ENCODE measurements around the gene ATOH8.

Gene ATOH8

GRCh38 chr2:85796341-85797262, 42.8 kb downstream of the ATOH8 start:
- H3K27ac ChIP-seq (ENCODE audit: low read depth, low read length, severe bottlenecking), result peak overlapping the region; percentile 16
- peaks cover 26% of the 10 kb centered on the region for H3K4me1 ChIP-seq (ENCODE audit: control insufficient read depth, insufficient read depth, low read length, poor library complexity, severe bottlenecking)
- no peaks in the 10 kb centered on the region for H3K36me3 ChIP-seq (ENCODE audit: control insufficient read depth, insufficient read depth, low read length)
- no peak overlapping the region for H3K4me3 ChIP-seq (ENCODE audit: extremely low read depth, insufficient read depth, low read length, poor library complexity, severe bottlenecking)
- H3K9me3 ChIP-seq (ENCODE audit: control insufficient read depth, low read length), result no peaks in the 10 kb centered on the region
- WGBS, 2 experiments (ENCODE audit: insufficient coverage in 2 of 2), result 68 to 79% methylated on average over 17 to 19 of the region's 22 CpGs

- H3K27ac ChIP-seq (ENCODE audit: low read depth, low read length, severe bottlenecking), result no peak overlapping the region
- no peaks in the 10 kb centered on the region for H3K36me3 ChIP-seq (ENCODE audit: control insufficient read depth, insufficient read depth, low read length)
- H3K9me3 ChIP-seq (ENCODE audit: control insufficient read depth, low read length), result no peaks in the 10 kb centered on the region
- 94 to 95% methylated on average over 8 to 12 of the region's 13 CpGs for WGBS, 2 experiments (ENCODE audit: insufficient coverage in 2 of 2)
- peaks cover 26% of the 10 kb centered on the region for H3K4me1 ChIP-seq (ENCODE audit: control insufficient read depth, insufficient read depth, low read length, poor library complexity, severe bottlenecking)
- no peak overlapping the region for H3K4me3 ChIP-seq (ENCODE audit: extremely low read depth, insufficient read depth, low read length, poor library complexity, severe bottlenecking)
Measured at GRCh38 chr2:85797263-85797660, 43.5 kb downstream of the ATOH8 start.

- 81 to 96% methylated on average over 4 to 6 of the region's 6 CpGs for WGBS, 2 experiments (ENCODE audit: insufficient coverage in 2 of 2)
- Histone ChIP-seq H3K27ac (ENCODE audit: low read depth, low read length, severe bottlenecking) (no peak overlapping the region), H3K9me3 (ENCODE audit: control insufficient read depth, low read length) (no peaks in the 10 kb centered on the region), H3K36me3 (ENCODE audit: control insufficient read depth, insufficient read depth, low read length) (no peaks in the 10 kb centered on the region), H3K4me1 (ENCODE audit: control insufficient read depth, insufficient read depth, low read length, poor library complexity, severe bottlenecking) (peaks cover 19% of the 10 kb centered on the region), H3K4me3 (ENCODE audit: extremely low read depth, insufficient read depth, low read length, poor library complexity, severe bottlenecking) (no peak overlapping the region)
Measured at GRCh38 chr2:85797921-85798320, 44.1 kb downstream of the ATOH8 start.

- no peak overlapping the region for H3K27ac ChIP-seq (ENCODE audit: low read depth, low read length, severe bottlenecking)
- 85 to 87% methylated on average over 8 to 9 of the region's 11 CpGs for WGBS, 2 experiments (ENCODE audit: insufficient coverage in 2 of 2)
Measured at GRCh38 chr2:85799215-85799956, 45.6 kb downstream of the ATOH8 start.

GRCh38 chr2:85800586-85800985, 46.8 kb downstream of the ATOH8 start:
- Histone ChIP-seq H3K36me3 (ENCODE audit: control insufficient read depth, insufficient read depth, low read length) (no peaks in the 10 kb centered on the region), H3K4me1 (ENCODE audit: control insufficient read depth, insufficient read depth, low read length, poor library complexity, severe bottlenecking) (peaks cover 13% of the 10 kb centered on the region), H3K27ac (ENCODE audit: low read depth, low read length, severe bottlenecking) (no peak overlapping the region), H3K9me3 (ENCODE audit: control insufficient read depth, low read length) (no peaks in the 10 kb centered on the region), H3K4me3 (ENCODE audit: extremely low read depth, insufficient read depth, low read length, poor library complexity, severe bottlenecking) (no peak overlapping the region)
- 85 to 89% methylated on average over 3 of the region's 3 CpGs for WGBS, 2 experiments (ENCODE audit: insufficient coverage in 2 of 2)

More at GRCh38 chr2:85799215-85799956, 45.6 kb downstream of the ATOH8 start:
- H3K4me3 ChIP-seq (ENCODE audit: extremely low read depth, insufficient read depth, low read length, poor library complexity, severe bottlenecking), result no peak overlapping the region
- no peaks in the 10 kb centered on the region for H3K36me3 ChIP-seq (ENCODE audit: control insufficient read depth, insufficient read depth, low read length)
- H3K4me1 ChIP-seq (ENCODE audit: control insufficient read depth, insufficient read depth, low read length, poor library complexity, severe bottlenecking), result peaks cover 18% of the 10 kb centered on the region
- no peaks in the 10 kb centered on the region for H3K9me3 ChIP-seq (ENCODE audit: control insufficient read depth, low read length)

- Histone ChIP-seq H3K4me3 (ENCODE audit: extremely low read depth, insufficient read depth, low read length, poor library complexity, severe bottlenecking) (no peak overlapping the region), H3K27ac (ENCODE audit: low read depth, low read length, severe bottlenecking) (no peak overlapping the region), H3K36me3 (ENCODE audit: control insufficient read depth, insufficient read depth, low read length) (no peaks in the 10 kb centered on the region), H3K4me1 (ENCODE audit: control insufficient read depth, insufficient read depth, low read length, poor library complexity, severe bottlenecking) (peaks cover 1% of the 10 kb centered on the region), H3K9me3 (ENCODE audit: control insufficient read depth, low read length) (no peaks in the 10 kb centered on the region)
- WGBS, 2 experiments (ENCODE audit: insufficient coverage in 2 of 2), result 73 to 91% methylated on average over 3 to 4 of the region's 5 CpGs
Measured at GRCh38 chr2:85801871-85802270, 48.1 kb downstream of the ATOH8 start.

GRCh38 chr2:85802354-85803103, 48.7 kb downstream of the ATOH8 start:
- no peak overlapping the region for H3K4me3 ChIP-seq (ENCODE audit: extremely low read depth, insufficient read depth, low read length, poor library complexity, severe bottlenecking)
- H3K27ac ChIP-seq (ENCODE audit: low read depth, low read length, severe bottlenecking), result no peak overlapping the region
- 88 to 93% methylated on average over 5 to 9 of the region's 9 CpGs for WGBS, 2 experiments (ENCODE audit: insufficient coverage in 2 of 2)
- H3K9me3 ChIP-seq (ENCODE audit: control insufficient read depth, low read length), result no peaks in the 10 kb centered on the region
- H3K36me3 ChIP-seq (ENCODE audit: control insufficient read depth, insufficient read depth, low read length), result no peaks in the 10 kb centered on the region
- no peaks in the 10 kb centered on the region for H3K4me1 ChIP-seq (ENCODE audit: control insufficient read depth, insufficient read depth, low read length, poor library complexity, severe bottlenecking)

- H3K4me1 ChIP-seq (ENCODE audit: control insufficient read depth, insufficient read depth, low read length, poor library complexity, severe bottlenecking), result no peaks in the 10 kb centered on the region
- H3K36me3 ChIP-seq (ENCODE audit: control insufficient read depth, insufficient read depth, low read length), result no peaks in the 10 kb centered on the region
- H3K4me3 ChIP-seq (ENCODE audit: extremely low read depth, insufficient read depth, low read length, poor library complexity, severe bottlenecking), result no peak overlapping the region
- H3K27ac ChIP-seq (ENCODE audit: low read depth, low read length, severe bottlenecking), result no peak overlapping the region
- H3K9me3 ChIP-seq (ENCODE audit: control insufficient read depth, low read length), result no peaks in the 10 kb centered on the region
- WGBS, 2 experiments (ENCODE audit: insufficient coverage in 2 of 2), result 92 to 95% methylated on average over 8 to 9 of the region's 10 CpGs
Measured at GRCh38 chr2:85803704-85804425, 50.1 kb downstream of the ATOH8 start.

GRCh38 chr2:85804583-85804982, 50.8 kb downstream of the ATOH8 start:
- H3K36me3 ChIP-seq (ENCODE audit: control insufficient read depth, insufficient read depth, low read length), result no peaks in the 10 kb centered on the region
- H3K9me3 ChIP-seq (ENCODE audit: control insufficient read depth, low read length), result no peaks in the 10 kb centered on the region
- H3K27ac ChIP-seq (ENCODE audit: low read depth, low read length, severe bottlenecking), result no peak overlapping the region
- 0% methylated on average over 1 of the region's 1 CpG; no CpG with 5 or more reads in 1 of the 2 experiments for WGBS, 2 experiments (ENCODE audit: insufficient coverage in 2 of 2)
- H3K4me3 ChIP-seq (ENCODE audit: extremely low read depth, insufficient read depth, low read length, poor library complexity, severe bottlenecking), result no peak overlapping the region
- no peaks in the 10 kb centered on the region for H3K4me1 ChIP-seq (ENCODE audit: control insufficient read depth, insufficient read depth, low read length, poor library complexity, severe bottlenecking)

Data from mesodermal cell (in vitro differentiated cells).